Measurements from ENCODE around the gene HCLS1. TPM values are rescaled to one million over a fixed set of nuclear protein-coding genes. Genes with fewer than 3 reads are reported as not detected.
"Not testable (repeated sequence)": the region's sequence is repeated elsewhere in the genome, so short reads cannot be mapped to it uniquely, and the experiment has no call there.

HCLS1 gene
- total RNA-seq, 1 donor from 2014 or later: 1.6 TPM

DNA sequence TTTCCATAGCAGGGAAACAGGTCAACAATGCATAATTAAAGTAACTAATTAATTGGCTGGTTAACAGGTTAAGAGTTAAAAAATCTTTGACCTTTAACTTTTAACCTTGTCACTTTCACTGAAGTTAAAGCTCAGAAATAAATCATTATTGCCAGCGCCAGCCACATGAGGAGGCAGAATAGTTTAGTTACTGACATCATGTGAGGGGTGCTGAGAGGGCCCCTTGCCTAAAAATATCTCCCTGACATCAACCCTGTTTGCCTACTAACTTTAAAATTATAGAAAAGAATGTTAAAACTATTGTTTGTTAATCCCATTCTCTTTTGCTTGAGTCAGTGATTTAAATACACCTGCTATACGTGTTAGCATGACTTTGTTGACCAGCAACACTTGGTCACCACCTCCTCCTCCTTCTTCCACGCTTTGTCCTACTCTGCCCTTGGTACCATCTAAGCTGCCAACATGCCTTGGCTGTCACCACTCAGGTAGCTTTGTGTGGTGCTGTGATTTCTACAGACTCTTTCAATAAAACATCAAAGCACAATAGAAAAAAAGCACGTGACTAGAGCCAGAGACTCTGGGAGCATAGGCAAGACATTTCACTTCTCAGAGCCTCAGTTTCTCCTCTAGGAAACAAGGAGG is 64.8 kb downstream of the HCLS1 start:
- Histone ChIP-seq H4K20me1 (ENCODE audit: insufficient read depth, low read length) (no peaks in the 10 kb centered on the region), H3K27ac (ENCODE audit: low read depth, low read length) (no peak overlapping the region), H3K27me3 (ENCODE audit: insufficient read depth, low read length) (peaks cover 3% of the 10 kb centered on the region), H3K4me2 (ENCODE audit: low read length) (no peak overlapping the region), H3K4me1 (ENCODE audit: insufficient read depth, low read length) (no peaks in the 10 kb centered on the region), H3K36me3 (ENCODE audit: insufficient read depth, low read length) (no peaks in the 10 kb centered on the region), H3K79me2 (ENCODE audit: insufficient read depth, low read length) (no peaks in the 10 kb centered on the region), H2AFZ (ENCODE audit: low read depth, low read length) (no peak overlapping the region), H3K9me3 (ENCODE audit: insufficient read depth, low read depth, low read length) (no peaks in the 10 kb centered on the region), H3K4me3 (ENCODE audit: insufficient read depth, low read depth, low read length) (no peak overlapping the region), H3K9ac (ENCODE audit: low read length) (no peak overlapping the region)
- Mint-ChIP-seq H3K36me3 (ENCODE audit: low read depth, unreplicated experiment) (no peaks in the 10 kb centered on the region), H3K4me1 (ENCODE audit: low read depth, unreplicated experiment) (no peaks in the 10 kb centered on the region), H3K4me3 (ENCODE audit: unreplicated experiment) (no peak overlapping the region), H3K9me3 (ENCODE audit: unreplicated experiment) (no peaks in the 10 kb centered on the region), H3K27ac (ENCODE audit: unreplicated experiment) (no peak overlapping the region), H3K27me3 (ENCODE audit: low read depth, unreplicated experiment) (peaks cover 12% of the 10 kb centered on the region)
- FAIRE-seq: no peak
- no peak for TF ChIP-seq EZH2 (IDR thresholded peaks at IDR 0.05; ENCODE audit: insufficient read depth, low read length)
- TF ChIP-seq, protein P1, sequence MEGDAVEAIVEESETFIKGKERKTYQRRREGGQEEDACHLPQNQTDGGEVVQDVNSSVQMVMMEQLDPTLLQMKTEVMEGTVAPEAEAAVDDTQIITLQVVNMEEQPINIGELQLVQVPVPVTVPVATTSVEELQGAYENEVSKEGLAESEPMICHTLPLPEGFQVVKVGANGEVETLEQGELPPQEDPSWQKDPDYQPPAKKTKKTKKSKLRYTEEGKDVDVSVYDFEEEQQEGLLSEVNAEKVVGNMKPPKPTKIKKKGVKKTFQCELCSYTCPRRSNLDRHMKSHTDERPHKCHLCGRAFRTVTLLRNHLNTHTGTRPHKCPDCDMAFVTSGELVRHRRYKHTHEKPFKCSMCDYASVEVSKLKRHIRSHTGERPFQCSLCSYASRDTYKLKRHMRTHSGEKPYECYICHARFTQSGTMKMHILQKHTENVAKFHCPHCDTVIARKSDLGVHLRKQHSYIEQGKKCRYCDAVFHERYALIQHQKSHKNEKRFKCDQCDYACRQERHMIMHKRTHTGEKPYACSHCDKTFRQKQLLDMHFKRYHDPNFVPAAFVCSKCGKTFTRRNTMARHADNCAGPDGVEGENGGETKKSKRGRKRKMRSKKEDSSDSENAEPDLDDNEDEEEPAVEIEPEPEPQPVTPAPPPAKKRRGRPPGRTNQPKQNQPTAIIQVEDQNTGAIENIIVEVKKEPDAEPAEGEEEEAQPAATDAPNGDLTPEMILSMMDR (IDR thresholded peaks at IDR 0.05; ENCODE audit: insufficient read depth, low read depth, low read length): no peak
- DNase-seq (ENCODE audit: low read depth): no peak

GRCh38 chr3:121594850-121595249 is 65.9 kb downstream of the HCLS1 start:
- peaks cover 17% of the 10 kb centered on the region for H3K27me3 Mint-ChIP-seq (ENCODE audit: low read depth, unreplicated experiment)
- Histone ChIP-seq H2AFZ (ENCODE audit: low read depth, low read length) (no peak overlapping the region), H3K27ac (ENCODE audit: low read depth, low read length) (no peak overlapping the region), H4K20me1 (ENCODE audit: insufficient read depth, low read length) (no peaks in the 10 kb centered on the region), H3K27me3 (ENCODE audit: insufficient read depth, low read length) (peaks cover 3% of the 10 kb centered on the region), H3K36me3 (ENCODE audit: insufficient read depth, low read length) (no peaks in the 10 kb centered on the region), H3K4me3 (ENCODE audit: insufficient read depth, low read depth, low read length) (no peak overlapping the region), H3K4me1 (ENCODE audit: insufficient read depth, low read length) (no peaks in the 10 kb centered on the region), H3K9me3 (ENCODE audit: insufficient read depth, low read depth, low read length) (no peaks in the 10 kb centered on the region), H3K79me2 (ENCODE audit: insufficient read depth, low read length) (no peaks in the 10 kb centered on the region), H3K9ac (ENCODE audit: low read length) (no peak overlapping the region), H3K4me2 (ENCODE audit: low read length) (no peak overlapping the region)
- TF ChIP-seq, protein P1 (IDR thresholded peaks at IDR 0.05; ENCODE audit: insufficient read depth, low read depth, low read length): no peak
- no peak for TF ChIP-seq EZH2 (IDR thresholded peaks at IDR 0.05; ENCODE audit: insufficient read depth, low read length)
- H3K4me3 Mint-ChIP-seq (ENCODE audit: unreplicated experiment): no peak overlapping the region
- no peak overlapping the region for H3K27ac Mint-ChIP-seq (ENCODE audit: unreplicated experiment)
- H3K36me3 Mint-ChIP-seq (ENCODE audit: low read depth, unreplicated experiment): no peaks in the 10 kb centered on the region
- no peaks in the 10 kb centered on the region for H3K9me3 Mint-ChIP-seq (ENCODE audit: unreplicated experiment)
- FAIRE-seq (no peak), DNase-seq (ENCODE audit: low read depth) (no peak)
- no peaks in the 10 kb centered on the region for H3K4me1 Mint-ChIP-seq (ENCODE audit: low read depth, unreplicated experiment)

- not testable (repeated sequence) for H3K4me3 Mint-ChIP-seq (ENCODE audit: unreplicated experiment); H3K27me3 ChIP-seq (ENCODE audit: insufficient read depth, low read length); H3K4me1 Mint-ChIP-seq (ENCODE audit: low read depth, unreplicated experiment); H3K9me3 Mint-ChIP-seq (ENCODE audit: unreplicated experiment); H2AFZ ChIP-seq (ENCODE audit: low read depth, low read length); FAIRE-seq; H3K27ac Mint-ChIP-seq (ENCODE audit: unreplicated experiment); H3K79me2 ChIP-seq (ENCODE audit: insufficient read depth, low read length); H3K4me1 ChIP-seq (ENCODE audit: insufficient read depth, low read length); H3K36me3 ChIP-seq (ENCODE audit: insufficient read depth, low read length); H3K9ac ChIP-seq (ENCODE audit: low read length); H3K4me2 ChIP-seq (ENCODE audit: low read length); H3K27ac ChIP-seq (ENCODE audit: low read depth, low read length); H3K36me3 Mint-ChIP-seq (ENCODE audit: low read depth, unreplicated experiment); H4K20me1 ChIP-seq (ENCODE audit: insufficient read depth, low read length); DNase-seq (ENCODE audit: low read depth); H3K4me3 ChIP-seq (ENCODE audit: insufficient read depth, low read depth, low read length); H3K9me3 ChIP-seq (ENCODE audit: insufficient read depth, low read depth, low read length)
- H3K27me3 Mint-ChIP-seq (ENCODE audit: low read depth, unreplicated experiment): peaks cover 17% of the 10 kb centered on the region
Measured at GRCh38 chr3:121593806-121594205, 66.9 kb downstream of the HCLS1 start.

Data from astrocyte (in vitro differentiated cells and primary cell).